NCI-H2081 (cell line): Measurements from ENCODE around the gene ELOVL6.
"Not testable (repeated sequence)": the region's sequence is repeated elsewhere in the genome, so short reads cannot be mapped to it uniquely, and the experiment has no call there.

Source experiments
- DNase-seq, 2 experiments: peaks; one replicate each; lab custom pipeline; 2025; lab: John Stamatoyannopoulos, UW

Gene ELOVL6

DNA sequence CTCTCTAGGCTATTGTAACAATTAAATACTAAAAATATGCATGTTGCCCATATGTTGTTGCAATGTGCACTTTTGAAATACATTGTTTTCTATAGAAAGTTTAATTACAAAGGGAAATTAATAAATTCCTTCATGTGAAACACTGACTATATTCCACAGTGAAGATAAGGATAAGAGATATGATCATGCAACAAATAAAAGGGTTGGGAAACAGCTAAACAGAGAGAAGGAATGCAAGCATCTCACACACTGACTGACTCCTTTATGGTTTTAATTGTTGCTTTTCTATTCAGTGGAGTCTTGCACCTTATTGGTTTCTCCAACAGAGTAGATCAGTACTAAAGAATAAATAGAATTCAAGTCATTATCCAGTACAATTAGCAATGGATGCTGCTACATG, 37.8 kb downstream of the ELOVL6 start:
- DNase-seq: no peak

DNA sequence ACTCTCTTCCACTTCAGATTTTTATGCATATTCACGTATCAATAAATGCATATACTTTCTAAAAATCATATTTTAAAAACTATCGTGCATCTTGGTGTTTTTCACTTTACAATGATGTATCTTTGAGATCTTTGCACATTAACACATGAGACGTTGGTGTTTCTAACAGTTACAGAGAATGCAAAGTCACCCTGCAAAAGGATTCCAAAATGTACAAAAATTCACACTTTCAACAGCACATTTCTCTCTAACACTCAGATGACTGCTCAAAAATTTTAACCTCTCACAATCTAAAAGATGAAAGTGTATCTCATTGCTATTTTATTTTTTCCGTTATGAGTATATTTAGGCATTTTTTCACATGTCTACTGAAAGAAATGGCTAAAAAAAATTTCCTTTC, 38.9 kb downstream of the ELOVL6 start:
- DNase-seq: no peak

DNA sequence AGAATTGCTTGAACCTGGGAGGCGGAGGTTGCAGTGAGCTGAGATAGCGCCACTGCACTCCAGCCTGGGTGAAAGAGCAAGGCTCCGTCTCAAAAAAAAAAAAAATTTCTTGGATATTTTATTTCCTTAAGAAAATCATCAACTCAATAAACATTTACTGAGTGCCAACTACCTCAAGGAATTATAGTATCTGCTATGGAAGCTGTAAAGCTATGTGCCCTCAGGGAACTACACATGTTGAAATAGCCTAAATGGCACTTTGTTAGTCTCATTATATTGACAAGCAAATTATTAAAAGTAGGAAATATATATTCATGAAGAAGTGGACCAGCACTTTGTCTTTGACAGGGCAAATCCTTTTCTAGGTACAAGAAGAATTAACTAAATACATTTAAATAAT, 40.8 kb downstream of the ELOVL6 start:
- DNase-seq: no peak

DNA sequence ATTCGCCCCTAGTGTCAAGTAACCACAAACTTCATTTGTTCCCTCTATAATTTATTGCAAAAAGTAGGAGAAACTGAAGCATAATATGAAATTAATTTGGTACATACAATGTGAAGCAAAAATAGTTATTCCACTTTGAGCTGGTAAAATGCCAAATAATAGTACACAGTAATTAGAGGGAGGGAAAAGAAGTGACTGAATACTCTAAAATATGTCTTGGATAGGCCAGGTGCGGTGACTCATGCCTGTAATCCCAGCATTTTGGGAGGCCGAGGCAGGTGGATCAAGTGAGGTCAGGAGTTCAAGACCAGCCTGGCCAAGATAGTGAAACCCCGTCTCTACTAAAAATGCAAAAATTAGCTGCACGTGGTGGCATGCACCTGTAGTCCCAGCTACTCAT, 41.2 kb downstream of the ELOVL6 start:
- not testable (repeated sequence) for DNase-seq

DNA sequence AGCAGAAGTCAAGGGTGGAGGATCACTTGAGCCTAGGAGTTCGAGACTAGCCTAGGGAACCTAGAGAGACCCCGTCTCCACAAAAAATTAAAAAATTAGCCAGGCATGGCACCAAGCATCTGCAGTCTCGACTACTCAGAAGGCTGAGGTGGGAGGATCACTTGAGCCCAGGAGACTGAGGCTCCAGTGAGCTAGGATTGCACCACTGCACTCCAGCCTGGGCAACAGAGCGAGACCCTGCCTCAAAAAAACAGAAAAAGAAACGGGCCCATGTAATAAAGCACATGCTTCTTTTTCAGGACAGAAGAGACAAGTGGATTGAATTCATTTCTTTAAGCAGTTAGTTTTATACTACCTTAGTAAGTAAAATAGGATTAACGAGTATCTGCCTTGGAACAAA, 42.0 kb downstream of the ELOVL6 start:
- DNase-seq: no peak

DNA sequence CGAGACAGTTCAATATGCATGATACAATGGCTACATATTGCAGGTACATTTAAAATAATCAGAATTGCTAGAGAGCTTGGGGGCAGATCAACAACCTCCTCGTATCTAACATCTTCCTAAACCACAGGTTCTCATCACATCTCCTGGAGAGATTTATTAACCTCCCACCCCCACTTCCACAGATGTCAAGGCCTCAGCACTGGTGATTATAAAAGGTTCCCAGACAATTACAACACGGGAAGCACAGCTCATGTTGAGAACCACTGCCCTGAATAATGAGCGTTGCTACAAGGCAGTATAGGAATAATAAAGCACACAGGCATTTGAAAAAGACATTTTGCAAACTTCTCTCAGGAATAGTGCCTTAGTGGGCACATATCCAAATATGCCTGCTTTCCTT, 42.8 kb downstream of the ELOVL6 start:
- no peak for DNase-seq

DNA sequence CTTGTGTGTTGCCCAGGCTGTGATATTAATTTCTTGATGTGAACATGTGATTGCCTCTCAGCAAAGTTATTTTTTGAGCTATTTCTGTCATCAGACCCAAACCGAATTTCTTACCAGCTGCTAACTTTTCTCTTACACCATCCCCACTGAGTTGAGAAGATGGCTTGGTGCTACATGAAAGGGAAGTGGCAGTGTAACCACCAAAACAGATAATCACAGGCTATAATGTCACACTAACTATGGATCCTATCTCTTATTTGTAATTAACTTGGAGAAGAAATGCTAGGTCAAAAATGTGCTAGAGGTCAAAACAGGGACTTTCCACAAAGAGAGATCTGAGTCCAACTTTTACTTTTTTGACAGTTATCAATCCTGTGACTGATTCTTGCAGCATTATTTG, 43.8 kb downstream of the ELOVL6 start:
- no peak for DNase-seq

DNA sequence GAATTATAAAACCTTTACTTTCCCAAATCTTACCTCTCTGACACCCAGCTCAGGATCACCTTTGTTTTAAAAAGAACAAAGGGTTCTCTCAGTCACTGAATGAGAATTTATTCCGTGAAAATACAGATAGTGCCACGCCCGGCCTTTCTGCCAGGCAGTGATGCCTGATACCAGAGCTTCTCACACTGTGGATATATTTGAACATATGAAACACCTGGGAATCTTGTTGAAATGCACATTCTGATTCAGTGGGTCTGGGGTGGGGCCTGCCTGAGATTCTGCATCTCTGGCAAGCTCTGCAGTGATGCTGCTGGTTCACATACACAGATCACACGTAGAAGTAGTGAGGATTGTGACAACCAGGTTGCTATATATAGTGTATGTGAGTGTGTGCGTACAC, 46.0 kb downstream of the ELOVL6 start:
- DNase-seq: no peak

DNA sequence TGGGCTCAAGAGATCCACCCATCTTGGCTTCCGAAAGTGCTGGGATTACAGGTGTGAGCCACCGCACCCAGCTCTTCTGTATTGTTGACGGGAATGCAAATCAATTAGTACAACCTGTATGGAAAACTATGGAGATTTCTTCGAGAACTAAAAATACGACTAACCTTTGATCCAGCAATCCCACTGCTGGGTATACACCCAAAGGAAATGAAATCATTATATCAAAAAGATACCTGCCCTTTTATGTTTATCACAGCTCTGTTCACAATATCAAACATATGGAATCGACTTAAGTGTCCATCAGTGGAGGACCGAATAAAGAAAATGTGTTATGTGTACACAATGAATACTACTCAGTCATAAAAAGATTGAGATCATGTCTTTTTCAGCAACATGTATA, 49.3 kb downstream of the ELOVL6 start:
- DNase-seq: no peak

DNA sequence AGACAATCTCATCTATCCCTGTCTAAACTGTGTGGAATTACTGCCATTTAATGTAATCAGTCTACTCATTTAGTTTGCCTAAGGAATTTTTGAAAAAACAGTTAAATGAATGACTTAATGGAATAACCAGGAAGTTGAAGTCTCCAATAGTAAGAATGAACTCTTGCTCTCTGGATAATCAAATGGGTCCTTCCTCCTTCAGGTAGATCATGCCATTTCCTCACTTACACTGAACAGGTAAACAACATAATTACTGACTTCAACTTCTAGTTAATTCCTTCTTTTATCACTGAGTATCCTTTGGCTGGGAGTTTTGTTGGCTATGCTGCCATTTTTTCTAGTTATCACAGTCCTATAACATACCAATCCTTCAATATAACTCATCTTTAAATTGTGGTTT, 56.0 kb downstream of the ELOVL6 start:
- DNase-seq: no peak

DNA sequence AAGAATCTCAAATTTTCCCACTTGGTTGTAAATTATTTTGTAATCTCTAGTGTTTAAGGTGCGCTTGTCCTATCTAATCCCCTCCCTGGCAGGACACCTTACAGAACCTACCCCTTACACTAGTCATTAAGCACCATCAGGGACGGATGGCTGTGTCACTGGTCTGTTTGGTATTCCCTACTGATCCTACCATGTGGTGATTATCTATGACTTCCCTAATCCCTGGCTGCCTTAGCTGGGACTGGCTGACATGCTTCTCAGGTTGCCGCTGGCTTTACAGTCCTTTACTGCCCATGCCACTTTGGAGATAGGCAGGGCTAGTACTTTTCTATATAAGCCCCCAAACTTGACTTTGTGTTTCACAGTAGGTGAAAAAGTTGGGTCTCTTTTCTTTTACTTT, 58.6 kb downstream of the ELOVL6 start:
- no peak for DNase-seq

DNA sequence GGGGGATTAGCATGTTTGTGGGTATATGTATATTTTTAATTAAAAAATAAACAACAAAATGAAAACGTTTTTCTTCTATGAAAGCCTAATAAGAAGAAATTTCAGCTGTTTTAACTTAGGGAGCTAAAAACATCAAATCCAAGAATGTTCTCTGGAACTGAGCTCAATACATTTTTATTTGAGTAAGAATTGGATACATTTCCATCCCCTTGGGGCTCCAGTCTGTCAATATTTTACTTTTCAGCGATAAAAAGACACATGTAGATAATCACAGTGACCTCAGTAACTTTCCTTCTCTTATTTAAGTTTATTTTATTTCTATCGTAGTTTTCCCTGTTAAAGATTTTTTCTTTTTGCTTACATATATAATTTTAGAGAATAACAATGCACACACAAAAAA, 59.3 kb downstream of the ELOVL6 start:
- no peak for DNase-seq

DNA sequence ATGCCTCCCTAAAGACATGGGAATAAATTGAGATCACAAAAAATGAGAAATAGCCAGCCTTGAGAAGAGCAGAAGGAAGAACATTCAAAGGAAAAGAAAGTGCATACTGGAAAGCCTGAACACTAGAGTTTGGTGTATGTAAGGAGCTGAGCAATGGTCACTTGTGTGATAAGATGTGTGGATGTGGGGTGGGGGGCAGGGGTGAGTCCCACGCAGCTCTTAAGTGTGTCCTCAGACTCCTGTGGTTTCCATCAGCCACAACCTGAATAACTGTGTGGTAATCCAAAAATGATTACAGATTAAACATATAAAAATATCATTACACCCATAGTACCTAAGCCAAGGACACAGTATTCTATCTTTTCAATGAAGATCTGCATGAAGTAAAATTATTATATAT, 59.9 kb downstream of the ELOVL6 start:
- DNase-seq: no peak

DNA sequence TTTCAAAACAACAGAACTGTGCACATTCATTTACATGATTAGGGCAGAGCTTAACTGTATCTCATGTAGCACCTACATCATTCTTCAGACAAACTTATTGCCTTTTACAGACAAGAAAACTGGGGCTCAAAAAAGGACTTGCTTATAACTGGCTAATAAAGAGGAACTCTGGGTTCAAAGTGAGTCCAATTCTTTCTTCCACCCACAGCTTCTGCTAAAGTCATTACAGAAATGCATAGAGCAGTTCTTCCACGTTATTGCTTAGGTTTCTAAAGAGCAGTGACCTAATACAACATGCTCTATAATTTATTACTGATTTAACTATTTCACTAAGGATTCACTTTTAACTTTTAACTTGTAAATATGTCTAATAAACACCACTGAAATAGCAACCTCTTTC, 60.6 kb downstream of the ELOVL6 start:
- no peak for DNase-seq

DNA sequence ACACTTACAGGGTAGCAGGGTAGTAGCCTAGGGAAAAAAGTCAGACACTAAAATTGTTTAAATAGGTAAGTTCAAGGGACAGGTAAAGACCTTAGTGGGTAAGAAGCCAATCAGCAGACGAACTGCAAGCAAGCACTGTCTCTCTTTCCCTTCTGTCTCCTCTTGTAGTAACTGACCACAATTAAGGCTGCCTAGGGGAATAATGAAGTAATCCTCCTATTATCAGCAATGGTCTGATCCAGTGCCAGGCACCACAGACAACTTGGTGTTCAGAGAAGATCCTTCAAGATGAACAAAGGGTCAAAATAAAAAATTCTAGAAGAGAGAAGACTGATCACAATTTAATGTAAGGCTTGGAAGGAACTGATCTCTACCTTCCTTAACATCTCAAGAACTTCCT, 62.9 kb downstream of the ELOVL6 start:
- no peak for DNase-seq

DNA sequence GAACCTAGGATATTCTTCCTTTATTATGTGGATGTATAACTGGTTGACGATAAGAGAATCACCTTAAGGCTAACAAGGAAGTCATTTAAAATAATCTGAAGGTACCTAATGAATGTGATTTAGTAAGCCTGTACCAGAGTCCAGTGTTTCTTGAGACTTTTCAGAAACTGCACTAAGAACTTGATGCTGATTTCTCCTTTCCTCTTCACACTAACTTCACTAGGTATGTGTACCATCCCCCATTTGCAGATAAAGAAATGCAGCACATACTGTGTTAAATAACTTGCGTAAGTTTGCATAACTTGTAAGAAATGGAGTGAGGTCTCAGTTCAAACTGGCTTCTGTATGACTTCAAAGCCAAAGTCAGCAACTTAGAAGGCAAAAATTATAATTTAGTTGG, 63.3 kb downstream of the ELOVL6 start:
- no peak for DNase-seq

DNA sequence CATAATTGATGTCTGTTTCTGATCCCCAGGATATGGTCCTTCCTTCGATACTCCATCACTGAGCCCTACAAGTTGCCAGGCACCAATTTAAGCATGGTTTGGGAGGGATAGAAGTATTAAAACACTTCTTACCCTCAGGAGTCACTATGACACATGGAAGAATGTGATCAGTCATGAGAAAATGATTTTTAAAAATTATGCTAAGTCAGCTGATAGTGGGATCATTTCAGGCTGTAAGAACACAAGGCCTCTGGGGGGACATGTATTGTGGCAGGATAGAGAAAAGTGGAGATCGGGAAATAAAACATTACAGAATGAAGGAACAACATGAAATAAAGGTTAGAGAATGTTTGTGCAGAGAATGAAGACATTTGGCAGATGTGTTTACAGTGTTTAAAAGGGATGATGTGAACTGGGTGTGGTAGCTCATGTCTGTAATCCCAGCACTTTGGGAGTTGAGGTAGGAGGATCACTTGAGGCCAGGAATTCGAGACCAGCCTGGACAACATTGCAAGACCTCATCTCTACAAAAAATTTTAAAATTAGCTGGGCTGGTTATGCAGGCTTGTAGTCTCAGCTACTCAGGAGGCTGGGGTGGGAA, 64.0 kb downstream of the ELOVL6 start:
- no peak for DNase-seq

DNA sequence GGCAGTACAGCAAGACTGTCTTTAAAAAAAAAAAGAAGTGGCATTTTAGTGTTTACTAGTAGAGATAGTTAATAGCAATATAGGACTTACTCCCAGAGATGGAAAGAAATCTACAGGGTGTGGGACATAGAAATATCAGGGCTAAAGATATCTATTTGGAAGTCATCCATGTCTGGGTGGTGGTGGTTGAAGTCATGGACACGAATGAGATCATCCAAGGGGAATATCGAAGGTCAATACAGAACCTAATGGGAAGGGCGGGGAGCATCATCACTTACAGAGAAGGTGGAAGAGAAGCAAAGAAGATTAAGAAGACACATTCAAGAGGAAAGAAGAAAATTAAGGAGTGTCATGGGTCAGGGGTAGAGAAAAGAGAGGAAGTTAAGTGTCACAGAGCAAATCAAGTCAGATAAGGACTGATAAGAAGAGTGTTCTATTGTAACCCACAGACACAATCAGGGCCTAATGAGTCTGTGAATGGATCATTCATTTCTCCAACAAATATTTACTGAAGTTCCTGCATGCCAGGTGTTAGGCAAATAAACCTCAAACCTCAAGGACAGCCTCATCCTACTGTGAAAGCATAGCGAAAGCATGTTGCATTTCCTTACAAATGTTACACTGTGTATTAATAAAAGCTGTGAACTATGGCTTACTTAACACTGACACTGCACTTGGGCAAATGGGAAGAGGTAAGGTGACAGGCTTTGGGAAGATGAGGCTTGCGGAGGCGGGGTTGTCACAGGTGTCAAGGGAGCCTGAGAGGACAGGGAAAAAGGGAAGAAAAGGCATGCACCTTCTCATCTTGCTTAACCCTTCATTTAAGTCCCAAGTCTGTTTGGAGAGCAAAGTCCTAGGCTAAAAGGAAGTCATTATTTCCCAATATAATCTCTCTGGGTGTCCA, 65.3 kb downstream of the ELOVL6 start:
- DNase-seq: no peak

DNA sequence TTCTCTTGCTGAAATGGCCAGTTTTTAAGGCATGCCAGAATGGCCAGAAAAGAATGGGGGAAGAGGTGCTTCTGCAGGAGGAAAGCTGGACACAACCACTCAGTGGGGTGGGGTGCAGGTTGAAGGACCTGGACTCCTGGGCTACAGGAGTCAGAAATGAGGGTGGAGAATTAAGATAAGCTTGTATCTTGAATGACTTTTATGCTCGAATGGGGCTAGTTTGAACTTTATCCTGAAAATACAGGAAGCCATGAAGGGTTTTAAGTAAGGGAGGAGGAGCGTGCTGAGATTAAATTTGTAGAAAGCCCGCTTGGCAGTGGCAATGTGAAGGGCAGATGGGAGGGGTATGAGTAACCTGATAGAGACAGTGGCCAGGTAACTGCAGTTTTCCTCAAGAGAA, 66.5 kb downstream of the ELOVL6 start:
- DNase-seq: no peak

DNA sequence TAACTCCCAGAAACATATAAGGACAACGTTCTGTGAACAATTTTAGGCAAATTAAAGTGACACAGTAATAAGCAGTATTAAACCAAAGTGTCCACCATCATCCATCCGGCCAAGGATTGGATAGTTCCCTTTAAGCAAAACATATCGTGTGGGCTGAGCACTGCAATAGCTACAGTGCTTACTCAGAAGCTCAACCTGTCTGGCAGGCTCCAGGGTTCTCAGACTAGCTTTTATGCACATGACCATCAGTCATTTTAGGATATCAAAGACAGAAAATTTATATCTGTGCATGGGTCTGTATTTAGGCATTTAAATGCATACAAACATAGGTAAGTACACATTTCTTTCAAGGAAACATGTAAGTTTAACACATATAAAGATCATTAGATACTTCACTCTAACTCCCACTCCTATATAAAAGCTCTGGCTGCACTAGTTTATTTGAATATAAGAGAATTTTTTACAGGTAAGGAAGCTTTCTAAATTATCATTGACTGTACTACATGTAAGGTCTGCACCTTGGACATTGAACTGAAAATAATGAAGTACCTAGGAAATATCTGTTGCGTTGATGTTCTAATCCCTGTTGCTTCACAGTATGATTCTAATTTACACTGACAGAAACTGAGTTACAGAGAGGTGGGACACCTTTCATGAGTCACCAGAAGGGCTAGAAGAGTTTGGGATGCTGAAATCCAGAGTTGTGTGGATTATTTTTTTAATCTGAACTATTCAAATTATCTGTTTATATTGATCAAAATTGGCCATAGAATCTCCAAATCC, 67.6 kb downstream of the ELOVL6 start:
- DNase-seq: no peak

DNA sequence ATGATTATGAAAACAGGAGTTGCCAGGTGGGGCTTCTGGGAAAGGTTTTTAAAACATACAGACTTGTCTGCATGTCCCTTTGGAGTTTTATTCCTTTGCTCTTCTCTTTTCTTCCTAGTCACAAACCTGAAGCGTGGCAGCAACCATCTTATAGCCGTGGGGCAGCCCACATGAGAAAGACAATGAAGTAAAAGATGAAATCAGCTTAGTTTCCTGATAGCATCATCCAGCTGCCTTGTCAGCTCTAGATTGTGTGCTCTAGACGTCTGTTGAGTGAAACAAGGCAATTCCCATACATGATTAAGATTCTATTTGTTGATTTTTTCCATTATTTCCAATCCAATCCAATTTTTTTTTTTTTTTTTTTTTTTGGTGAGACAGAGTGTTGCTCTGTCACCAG, 68.9 kb downstream of the ELOVL6 start:
- no peak for DNase-seq

DNA sequence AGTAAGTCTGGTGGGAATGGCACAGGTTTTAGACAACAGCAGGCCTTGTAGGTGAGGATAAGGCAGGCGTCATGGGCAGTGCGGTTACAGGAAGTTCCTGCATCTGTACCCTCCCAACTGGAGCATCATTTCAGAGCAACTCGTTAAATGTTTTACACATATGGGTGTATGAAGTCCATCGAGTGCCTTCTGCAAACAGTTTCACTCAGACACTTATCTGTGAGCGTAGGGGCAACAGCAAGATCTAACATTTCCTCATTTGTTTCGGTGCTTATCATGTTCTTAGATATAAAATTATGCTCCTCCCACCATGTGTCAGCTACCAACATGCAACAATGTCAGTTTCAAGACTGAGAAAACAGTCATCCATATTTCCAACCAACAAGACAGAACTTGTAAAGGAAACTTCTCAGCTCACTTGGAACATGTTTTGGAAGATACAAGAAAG, 69.9 kb downstream of the ELOVL6 start:
- no peak for DNase-seq

DNA sequence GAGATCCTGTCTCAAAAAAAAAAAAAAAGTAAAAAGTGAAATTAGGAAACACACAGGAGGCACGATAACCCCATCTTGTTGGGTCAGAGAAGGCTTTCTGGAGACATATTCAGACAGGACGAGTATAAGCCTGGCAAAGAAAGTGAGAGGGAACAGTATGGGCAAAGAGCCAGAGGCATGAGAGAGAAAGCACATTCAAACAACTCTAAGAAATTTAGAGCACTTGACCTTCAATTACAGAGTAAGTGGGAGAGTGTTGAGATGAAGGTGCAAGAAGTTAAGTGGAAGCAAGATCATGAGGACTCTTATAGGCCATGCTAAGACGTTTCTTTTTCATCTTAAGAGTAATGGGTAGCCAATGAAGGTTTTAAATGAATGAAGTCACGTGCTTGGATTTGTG, 70.4 kb downstream of the ELOVL6 start:
- no peak for DNase-seq
